HG03354 (cell line): Measurements from ENCODE around the gene PDE4D.

Source experiments
- ATAC-seq: cut with Tn5 transposase; IDR thresholded peaks from one replicate; pipeline ENCODE4 v1.9.1; 2021; ENCODE audit warnings: mild to moderate bottlenecking; ENCODE audit not compliant: unreplicated experiment, poor library complexity, severe bottlenecking

The PDE4D gene

DNA sequence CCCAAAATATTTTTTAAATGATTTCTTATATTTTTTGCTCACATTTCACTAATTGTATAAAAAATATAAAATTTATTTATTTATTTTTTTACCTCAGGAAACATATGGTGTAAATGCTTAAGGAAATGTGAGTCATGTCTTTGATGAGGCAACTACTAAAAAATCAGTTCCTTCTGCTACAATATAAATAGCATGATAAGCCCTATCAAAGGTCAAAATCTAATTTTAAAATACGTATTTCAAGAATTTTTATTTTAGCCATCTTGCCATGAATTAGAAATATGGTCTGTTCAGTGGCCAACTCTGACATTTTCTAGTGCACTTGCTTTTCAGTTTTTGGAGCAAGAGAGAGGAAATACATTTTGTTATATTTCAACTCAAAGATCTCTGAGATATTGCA lies 50.5 kb downstream of the PDE4D start:
- no peak for ATAC-seq

DNA sequence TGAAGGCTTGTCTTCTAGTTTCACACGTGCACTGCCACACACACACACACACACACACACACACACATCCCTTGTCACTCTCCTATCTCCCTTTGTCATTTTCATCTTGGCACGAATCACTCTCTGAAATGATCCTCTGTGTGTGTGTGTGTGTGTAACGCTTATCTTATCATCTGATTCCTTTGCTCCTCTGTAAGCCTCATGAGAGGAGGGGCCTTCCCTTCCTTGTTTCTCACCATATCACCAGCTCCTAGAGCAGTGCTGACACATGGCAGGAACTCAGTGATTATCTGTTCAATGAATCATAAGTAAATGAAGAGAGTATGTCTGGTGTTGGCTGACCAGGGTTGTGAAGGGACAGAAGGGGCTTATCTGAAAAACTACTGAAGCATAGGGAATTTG lies 53.3 kb downstream of the PDE4D start:
- no peak for ATAC-seq

DNA sequence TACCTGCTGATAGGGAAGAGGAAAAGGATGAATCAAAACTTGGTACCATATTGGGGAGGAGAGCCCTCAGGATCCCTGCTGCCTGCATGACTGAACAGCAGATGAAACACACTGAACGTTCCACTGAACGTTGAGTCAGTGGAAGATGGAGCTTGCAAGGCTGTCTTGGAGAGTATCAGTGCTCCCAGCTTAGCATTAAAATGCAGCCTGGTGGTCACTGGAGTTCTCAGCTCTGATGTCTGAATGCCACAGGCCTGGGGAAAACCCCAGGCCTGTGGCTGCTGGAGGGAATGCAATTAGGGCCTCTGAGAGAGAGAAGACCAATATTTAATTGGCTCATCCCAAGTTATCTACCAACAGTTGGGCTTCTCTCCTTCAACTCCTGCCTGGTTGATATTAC lies 54.5 kb downstream of the PDE4D start:
- ATAC-seq = no peak

DNA sequence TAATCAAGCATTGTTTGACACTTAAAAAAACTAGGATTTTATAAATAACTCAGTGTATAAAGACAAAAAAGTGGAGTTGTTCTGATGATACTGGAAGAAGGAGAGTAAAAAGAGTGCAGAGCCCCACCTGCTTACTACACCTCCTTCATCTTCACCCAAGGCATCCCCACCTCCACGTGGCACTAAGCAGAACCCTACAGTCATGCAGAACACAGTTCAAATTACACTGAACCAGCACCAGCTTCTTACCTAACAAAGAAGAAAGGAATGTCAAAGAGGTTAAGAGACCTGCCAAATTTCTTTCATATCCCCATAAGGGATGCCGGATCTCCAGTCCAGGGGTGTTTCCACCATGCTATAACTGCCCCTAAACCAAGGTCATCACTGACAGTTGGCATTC lies 55.5 kb downstream of the PDE4D start:
- ATAC-seq = no peak

DNA sequence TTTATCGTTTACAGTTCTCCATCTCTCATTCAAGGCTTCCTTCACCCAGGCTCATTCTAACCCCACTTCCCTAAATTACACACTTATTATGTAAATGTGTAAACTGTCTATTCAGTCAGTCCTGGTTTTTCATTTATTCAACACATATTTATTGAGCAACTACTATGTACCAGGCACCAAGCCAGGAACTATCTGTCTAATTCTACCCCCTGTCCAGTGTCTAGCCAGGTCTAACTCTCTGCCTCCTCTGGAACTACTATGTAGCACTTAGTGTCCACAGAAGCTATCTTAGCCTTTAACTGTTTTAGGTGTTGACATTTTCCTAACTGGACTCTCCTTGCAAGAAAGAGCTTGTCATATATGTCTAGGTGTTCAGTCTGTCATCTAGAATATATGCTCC lies 56.5 kb downstream of the PDE4D start:
- no peak for ATAC-seq

DNA sequence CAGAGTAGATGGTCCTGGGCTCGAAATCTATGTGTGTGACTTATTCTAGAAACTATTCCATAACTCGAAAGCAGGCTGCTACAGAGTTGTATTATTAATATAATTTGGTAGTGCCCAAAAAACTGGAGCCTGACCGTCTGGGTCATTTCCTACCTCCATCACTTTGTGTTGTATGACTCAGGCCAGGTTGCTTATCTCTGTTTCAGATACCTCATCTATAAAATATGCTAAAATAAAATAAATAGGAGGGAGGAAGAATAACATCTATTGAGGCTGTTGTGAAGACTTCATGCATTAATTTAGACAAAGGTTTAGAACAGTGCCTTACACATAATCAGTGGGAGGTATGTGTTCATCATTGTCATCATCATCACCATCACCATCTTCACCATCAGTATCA lies 57.7 kb downstream of the PDE4D start:
- ATAC-seq = no peak

DNA sequence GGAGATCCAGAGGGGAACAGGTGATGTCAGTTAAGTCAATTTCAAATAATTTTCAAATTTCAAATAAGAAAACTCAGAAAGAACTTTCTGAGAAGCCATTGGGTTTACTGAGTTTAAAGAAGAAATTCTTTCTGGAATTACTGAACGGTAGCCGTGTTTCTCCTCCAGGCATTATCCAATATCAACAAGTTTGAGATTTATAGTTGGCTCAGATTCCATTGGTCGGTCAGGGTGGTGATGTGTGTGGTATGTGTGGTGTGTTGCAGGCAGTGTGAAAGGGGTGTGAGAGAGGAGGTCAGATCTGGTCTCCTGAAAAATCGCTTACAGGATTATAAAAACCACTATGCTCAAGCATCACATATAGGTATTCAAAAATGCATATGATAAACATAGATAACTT lies 60.1 kb downstream of the PDE4D start:
- ATAC-seq = no peak

DNA sequence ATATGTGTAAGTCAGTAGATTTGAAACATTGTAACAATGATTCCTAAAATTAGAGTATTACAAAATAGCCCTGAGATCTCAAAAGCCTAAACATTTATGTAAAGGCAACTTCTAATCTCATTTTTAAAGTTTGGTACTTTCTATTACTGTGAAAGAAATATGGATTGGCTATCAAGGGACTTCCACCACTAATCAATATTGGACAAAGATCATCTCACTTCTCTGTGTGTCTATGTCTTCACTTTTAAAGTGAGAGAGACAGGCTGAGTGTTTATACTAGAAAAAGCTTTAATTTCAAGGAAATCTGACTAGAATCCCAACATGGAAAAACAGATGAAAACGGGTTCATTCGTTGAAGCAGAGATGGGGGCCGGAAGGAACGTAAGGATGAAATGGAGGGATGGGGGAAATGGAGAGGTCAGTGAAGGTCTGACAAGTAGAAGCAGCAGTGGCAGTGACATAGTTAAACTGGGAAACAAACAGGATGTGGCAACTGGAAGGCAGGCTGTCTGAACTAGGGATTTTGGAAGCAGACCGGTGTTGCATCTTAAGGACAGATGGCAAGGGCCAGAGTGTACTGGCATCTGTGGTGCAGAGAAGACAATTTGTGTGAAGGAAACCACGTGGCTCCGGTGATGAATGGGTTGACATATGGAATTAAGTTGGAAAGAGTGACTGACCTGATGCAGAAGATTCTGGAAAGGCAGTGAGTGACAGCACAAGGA lies 60.8 kb downstream of the PDE4D start:
- ATAC-seq = no peak

DNA sequence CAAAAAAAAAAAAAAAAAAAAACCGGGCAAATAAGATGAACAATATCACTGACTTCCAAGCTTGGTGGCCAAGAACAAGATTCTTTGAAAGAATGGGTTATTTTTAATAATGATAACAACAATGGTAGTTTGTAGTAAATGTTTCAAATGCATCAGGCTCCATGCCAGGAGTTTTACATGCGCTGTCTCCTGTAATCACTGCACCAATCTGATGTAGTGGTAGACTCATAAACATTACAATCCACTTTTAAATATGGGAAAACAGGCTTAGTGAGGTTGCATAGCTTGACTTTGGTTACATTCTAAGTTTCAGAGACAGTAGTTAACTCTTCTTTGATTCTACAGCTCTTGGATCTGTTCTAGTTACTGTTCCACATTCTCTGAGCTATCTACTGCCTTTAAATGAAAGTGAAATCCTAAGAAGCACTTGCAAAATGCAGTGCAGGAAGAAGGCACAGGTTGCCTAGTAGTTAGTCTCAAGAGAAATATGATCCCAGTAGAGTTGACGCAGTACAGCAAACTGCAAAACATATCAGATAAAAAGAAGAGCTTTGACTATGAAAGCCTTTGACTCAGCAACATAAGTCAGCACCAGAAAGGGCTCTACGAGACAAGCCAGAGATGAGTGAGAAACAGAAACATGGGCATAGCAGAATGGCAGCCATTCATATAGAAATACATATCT lies 62.1 kb downstream of the PDE4D start:
- no peak for ATAC-seq

DNA sequence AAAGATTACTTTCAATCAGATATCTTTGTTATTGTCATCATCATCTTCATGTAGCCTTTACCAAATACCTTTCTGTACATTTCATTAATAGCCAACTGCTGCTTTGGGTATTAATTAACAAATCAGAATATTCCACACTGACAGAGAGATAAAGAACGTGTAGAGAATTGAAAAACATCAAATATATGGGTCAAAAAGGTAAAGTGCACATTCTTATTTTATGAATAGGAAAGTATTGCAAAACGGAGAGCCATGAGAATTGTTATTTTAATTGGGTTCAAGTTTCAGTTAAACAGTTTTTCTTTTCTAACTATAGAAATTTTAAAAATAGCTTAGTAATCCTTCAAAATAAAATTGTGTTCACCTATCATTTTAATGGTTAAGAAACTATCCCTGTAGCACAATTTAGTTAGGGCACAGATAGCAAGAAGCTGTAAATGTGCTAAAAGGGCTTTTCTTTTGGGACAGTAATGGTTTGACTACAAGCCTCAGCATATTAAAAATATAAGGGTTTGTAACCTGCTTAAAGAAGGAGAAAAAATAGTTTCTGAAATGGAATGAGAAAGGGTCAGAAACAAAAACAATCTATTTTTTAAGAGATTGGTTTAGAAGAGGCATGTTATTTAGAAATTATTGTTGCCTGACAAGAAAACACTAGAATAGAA lies 62.9 kb downstream of the PDE4D start:
- no peak for ATAC-seq

DNA sequence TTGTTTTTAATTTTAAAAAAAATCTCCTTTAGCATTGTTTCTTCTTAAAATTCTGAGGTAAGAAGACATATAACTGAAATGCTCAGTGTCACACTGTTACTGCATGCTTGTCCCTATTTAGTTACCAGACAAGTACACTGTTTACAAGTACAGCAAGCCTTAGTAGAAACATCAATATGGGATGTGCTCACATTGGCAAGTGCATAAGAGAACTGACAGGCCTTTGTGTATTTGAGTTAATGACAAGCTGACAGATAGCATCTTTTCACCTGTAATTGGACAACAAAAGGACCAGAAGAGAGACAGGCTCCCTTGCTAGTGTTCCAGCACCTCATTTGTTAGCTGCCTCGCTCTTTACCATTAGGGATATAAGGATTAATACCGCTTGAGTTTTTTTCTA lies 63.6 kb downstream of the PDE4D start:
- ATAC-seq = no peak

DNA sequence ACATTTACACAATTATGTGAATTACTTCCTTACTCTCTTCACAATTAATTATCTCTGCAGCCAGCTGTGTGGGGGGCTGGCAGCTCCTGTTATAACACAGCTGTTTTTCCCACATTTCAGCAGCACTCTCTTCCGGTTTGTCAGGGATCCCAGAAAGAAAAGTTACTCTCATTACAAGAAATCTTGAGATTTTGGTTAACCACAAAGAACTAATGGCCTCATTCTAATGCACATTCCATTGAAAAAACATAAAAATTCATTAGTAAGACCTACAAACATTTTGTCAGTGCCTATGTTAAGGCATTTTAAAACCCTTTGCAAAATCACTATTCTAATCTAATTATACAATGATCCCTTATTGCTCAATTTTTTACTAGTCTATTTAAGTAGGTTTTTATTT lies 64.1 kb downstream of the PDE4D start:
- no peak for ATAC-seq

DNA sequence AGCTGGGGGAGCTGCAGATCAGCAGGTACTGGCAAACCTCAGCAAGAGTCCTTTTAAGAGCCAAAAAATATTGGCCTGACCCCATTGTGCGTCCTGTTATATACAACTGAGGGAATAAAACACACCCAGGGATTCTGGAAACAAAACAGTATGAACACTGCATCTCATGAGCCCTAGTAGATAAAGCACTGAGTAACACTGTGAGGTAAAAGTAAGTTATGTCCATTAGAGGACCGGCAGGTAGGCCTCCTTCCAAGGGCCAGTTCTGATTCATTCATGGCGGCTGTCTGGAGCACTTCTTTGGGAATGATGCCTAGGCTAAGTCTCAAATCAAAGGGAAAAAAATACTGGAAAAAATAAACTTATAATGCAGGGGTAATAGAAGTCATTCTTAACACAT lies 64.9 kb downstream of the PDE4D start:
- no peak for ATAC-seq

DNA sequence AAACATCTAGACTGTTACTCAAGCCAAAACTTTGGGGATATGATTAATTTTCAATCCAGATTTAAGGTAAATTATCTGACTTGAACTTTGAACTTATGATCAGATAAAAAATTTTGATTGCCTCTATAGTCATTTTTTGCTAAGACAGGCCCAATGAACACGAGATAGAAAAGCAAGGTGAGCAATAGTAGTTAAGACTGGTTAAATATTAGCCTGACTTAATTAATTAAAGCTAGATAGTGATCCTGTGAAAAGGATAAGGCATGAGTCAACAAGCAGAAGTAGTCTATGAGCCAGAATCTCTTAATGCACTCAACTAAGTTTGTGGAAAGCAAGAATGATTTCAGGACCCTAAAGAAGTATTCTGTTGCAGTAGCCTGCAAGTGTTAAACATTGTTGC lies 66.5 kb downstream of the PDE4D start:
- ATAC-seq = no peak

DNA sequence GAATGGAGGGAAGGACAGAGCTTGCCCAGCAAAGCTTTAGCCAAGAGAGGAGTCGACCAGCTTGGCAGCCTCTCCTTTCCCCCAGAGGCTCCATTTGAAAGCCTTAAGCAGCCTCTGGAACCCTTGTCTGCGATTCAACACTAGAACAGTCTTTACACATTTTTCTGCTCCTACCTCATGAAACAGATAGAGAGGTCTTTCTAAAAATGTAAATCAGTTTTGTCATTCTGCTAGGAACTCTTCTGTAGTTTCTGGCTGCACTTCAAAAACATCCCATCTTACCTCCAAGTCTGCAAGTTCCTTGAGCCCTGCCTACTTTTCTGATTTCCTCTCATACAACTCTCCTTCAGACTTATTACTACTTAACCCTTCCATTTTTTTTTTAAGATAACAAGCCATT lies 70.1 kb downstream of the PDE4D start:
- no peak for ATAC-seq

DNA sequence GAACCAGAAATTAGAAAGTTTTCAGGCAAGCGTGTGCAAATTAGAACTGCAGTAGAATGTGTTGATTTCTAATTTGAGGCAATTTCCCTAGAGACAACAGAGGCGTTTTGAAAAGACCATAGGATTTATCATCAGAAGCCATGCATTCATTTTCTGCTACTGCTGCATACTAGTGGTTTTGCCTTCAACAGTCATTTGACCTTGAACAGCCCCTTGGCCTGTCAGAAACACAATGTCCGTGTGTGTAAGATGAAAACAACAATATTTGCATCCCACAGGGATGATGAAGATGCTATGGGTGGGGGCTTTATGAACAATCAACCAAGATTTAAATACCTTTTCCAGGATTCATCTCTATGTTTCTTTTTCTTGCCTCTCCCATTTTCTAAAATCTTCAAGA lies 73.7 kb downstream of the PDE4D start:
- ATAC-seq = no peak

DNA sequence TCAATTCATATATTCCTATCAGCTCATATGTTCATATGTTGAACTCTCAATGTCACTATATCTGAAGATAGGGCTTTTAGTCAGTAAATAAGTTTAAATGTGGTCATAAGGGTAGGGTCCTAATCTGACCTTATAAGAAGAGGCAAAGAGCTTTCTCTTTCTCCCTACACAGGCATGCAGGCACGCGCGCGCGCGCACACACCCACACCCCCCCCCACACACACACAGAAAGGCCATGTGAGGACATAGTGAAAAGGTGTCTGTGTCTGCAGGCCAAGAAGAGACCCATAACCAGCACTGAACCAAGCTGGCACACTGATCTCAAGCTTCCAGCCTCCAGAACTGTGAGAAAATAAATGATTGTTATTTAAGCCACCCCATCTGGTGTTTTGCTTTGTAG lies 76.0 kb downstream of the PDE4D start:
- no peak for ATAC-seq

DNA sequence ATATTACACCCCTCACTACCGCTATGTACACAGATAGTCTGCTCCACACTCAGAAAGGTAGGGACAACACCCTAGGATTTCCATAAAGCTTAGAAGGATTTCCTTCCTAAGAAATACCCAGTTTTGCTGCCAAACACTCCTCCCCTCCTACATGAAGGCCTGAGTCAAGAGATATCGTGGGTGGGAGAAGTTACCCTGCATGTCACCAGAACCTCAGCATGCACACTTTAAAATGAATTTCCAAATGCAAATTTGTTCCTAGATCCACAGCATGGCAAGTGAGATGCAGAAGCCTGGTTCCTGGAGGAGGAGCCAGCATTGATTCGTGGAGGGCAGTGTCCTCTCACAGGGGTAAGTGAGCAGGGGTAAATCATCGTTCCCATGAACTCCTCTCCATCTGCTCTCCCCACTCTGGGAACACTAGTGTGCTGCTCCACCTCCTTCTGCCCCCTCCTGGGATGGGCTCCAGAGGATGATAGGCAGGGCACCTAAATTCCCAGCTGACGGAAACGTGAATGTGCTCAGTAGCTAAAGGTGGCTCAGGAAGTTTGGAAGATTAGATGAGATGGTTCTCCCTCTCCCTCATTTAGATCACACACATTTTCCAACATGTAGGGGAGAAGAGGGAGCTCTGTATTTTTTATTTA lies 76.7 kb downstream of the PDE4D start:
- no peak for ATAC-seq

DNA sequence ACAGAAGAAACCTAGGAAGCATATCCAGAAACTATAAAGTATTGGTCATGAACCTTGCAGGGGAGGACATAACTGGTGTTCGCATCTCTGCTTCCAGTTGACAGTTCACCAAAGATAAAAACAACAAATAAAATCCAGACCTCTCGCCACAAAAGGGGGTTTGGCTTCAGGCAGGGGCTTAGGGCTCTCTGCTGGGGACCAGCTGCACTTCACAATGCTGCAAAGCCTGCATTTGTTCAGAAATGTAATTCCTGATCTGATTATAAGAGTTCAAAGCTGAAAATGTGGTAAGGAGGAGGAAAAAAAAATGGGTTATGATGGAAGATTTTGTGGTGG lies 79.0 kb downstream of the PDE4D start:
- no peak for ATAC-seq

DNA sequence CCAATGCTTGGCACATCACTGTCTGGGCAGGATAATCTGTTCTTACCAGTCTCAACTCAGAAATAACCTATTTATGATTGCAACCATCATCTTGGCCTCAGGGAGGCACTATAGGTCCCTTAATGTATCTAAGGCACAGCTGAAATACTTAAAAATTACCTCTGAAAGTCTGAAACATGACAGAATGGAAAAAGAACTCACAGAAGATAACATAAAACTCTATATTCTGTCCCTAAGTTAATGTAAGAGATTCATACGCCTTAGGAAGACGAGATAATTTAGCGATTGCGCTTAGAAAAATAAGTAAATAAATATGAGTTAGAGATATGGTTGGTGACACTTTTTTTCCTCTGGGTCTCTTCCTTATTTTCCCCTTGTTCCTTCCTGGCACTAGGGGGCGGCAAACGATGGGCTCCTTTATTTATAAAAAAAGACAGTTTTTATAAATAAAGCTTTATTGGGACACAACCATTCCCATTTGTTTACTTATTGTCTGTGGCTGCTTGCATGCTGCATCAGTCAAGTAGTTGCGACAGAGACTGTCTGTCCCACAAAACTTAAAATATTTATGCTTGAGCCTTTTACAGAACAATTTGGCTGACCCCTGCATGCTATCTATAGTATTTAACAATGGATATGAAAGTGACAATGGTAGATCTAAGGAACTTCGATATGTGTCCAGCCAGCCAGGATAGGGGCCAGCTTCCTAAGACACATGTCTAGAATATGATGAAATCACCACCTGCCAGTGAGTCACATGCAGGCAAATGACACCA lies 79.6 kb downstream of the PDE4D start:
- peak; percentile 72 for ATAC-seq
